ENCODE measurements around the gene TRIM74.
"Not testable (repeated sequence)": the region's sequence is repeated elsewhere in the genome, so short reads cannot be mapped to it uniquely, and the experiment has no call there.

DNA sequence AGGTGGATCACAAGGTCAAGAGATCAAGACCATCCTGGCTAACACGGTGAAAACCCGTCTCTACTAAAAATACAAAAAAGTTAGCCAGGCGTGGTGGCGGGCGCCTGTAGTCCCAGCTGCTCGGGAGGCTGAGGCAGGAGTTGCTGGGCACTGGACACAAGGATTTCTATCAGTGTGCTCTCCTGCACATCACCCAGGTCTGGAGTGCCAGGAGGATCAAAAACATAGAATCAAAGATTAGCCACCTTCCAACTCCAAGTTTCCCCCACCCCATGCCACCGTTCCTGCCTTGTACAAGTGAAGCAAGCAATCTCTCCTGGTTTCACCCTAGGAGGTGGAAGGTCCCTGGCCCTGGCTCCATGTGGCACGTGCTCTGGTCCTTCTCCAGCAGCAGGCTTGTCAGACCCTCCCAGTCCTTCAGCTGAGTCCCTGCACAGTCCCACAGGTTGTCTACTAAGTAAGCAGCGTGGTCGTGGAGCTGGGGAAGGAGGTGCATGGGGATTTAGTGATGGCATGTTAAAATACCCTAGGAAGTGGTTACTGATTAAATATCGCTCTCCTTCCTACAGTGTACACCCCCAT, 28.7 kb upstream of the TRIM74 start:
- TF ChIP-seq, protein P1, sequence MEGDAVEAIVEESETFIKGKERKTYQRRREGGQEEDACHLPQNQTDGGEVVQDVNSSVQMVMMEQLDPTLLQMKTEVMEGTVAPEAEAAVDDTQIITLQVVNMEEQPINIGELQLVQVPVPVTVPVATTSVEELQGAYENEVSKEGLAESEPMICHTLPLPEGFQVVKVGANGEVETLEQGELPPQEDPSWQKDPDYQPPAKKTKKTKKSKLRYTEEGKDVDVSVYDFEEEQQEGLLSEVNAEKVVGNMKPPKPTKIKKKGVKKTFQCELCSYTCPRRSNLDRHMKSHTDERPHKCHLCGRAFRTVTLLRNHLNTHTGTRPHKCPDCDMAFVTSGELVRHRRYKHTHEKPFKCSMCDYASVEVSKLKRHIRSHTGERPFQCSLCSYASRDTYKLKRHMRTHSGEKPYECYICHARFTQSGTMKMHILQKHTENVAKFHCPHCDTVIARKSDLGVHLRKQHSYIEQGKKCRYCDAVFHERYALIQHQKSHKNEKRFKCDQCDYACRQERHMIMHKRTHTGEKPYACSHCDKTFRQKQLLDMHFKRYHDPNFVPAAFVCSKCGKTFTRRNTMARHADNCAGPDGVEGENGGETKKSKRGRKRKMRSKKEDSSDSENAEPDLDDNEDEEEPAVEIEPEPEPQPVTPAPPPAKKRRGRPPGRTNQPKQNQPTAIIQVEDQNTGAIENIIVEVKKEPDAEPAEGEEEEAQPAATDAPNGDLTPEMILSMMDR (IDR thresholded peaks at IDR 0.05) = not testable (repeated sequence)
- TF ChIP-seq POLR2A (IDR thresholded peaks at IDR 0.05) = not testable (repeated sequence)
